ENCODE results near the gene VSNL1. TPM values are rescaled to one million over a fixed set of nuclear protein-coding genes. Genes with fewer than 3 reads are reported as not detected.

Gene VSNL1
- polyA plus RNA-seq, 1 of the 3 experiments (the other 2 are of a cell fraction) = 1.3 TPM

- TF ChIP-seq, protein P1, sequence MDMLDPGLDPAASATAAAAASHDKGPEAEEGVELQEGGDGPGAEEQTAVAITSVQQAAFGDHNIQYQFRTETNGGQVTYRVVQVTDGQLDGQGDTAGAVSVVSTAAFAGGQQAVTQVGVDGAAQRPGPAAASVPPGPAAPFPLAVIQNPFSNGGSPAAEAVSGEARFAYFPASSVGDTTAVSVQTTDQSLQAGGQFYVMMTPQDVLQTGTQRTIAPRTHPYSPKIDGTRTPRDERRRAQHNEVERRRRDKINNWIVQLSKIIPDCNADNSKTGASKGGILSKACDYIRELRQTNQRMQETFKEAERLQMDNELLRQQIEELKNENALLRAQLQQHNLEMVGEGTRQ (IDR thresholded peaks at IDR 0.05; ENCODE audit: borderline replicate concordance, low read depth, low read length) = no peak
- no peak for TF ChIP-seq REST (IDR thresholded peaks at IDR 0.05; ENCODE audit: low read depth, low read length)
- no peak for TF ChIP-seq RXRA (IDR thresholded peaks at IDR 0.05; ENCODE audit: borderline replicate concordance, low read depth)
- TF ChIP-seq EZH2phosphoT487 (IDR thresholded peaks at IDR 0.05; ENCODE audit: borderline replicate concordance, low read depth) = no peak
- TF ChIP-seq NFIC (IDR thresholded peaks at IDR 0.05; ENCODE audit: borderline replicate concordance) = no peak
- no peak for TF ChIP-seq CTCF (IDR thresholded peaks at IDR 0.05)
Measured at GRCh38 chr2:17539611-17540092, 844 bp upstream of the VSNL1 start (continued).

DNA sequence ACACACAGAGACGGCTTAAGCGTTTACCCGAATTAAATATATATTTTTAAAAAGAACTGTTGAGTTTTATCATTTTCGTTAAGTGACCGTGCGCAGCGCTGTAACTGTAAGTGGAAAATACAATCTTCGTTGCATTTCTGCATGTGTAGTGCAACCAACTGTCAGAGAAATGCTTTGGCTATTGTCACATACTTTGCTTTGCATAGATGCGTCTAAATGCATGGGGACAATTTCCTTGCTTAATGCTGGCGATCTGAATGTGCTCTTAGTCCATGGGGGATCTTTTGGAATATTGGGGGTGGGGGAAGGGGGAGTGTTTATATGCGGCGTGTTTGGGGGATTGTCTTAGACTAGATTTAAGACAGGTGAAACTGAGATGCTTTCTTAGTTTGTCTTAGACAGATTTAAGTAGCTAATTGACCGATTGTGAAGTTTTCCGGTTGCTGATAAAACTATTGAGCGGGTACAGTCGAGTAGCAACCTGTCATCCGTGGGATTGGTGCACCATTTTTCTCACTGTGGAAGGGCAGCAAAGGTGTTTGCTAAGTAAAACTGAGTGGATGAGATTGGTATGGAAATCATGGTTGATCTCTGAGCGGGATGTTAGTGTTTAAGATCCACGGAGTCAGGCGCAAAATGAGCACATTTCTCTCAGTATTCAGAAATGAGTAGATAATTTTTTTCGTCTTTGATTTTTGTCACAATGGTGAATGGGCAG, 476 bp downstream of the VSNL1 start:
- CTCF ChIA-PET = interaction anchor here (0.8 to 3.1 kb wide), 7 partner anchors 9 to 767 kb away, joined by 3 to 16 read pairs (median 4); no protein-coding TSS in a partner anchor
- H3K9ac ChIP-seq = no peak overlapping the region

More for the DNA sequence above, 476 bp downstream of the VSNL1 start:
- H3K79me2 ChIP-seq (ENCODE audit: insufficient read depth) = no peaks in the 10 kb centered on the region
- no peaks in the 10 kb centered on the region for H3K9me3 ChIP-seq
- POLR2A ChIA-PET = interaction anchor here (0.5 to 1.1 kb wide), 3 partner anchors 19 to 293 kb away, joined by 3 to 4 read pairs (median 3); no protein-coding TSS in a partner anchor
- H3K4me1 ChIP-seq (ENCODE audit: control insufficient read depth in 1 of 2, insufficient read depth in 2 of 2, low read depth in 1 of 2, low read length in 1 of 2) = peaks cover 0 to 25% of the 10 kb centered on the region in 2 experiments; a peak in 2 of 4 replicates
- H4K20me1 ChIP-seq (ENCODE audit: insufficient read depth) = no peaks in the 10 kb centered on the region
- no peaks in the 10 kb centered on the region for H3K36me3 ChIP-seq (replicated peaks in 1 of 2; ENCODE audit: control insufficient read depth in 1 of 2, insufficient read depth in 2 of 2, low read length in 1 of 2)
- peak overlapping the region; percentile 62 to 74 for H3K4me3 ChIP-seq (ENCODE audit: low read depth in 2 of 2, low read length in 1 of 2)
- peak overlapping the region; percentile 92 for H3K4me2 ChIP-seq
- DNase-seq = peak; percentile 11
- TF ChIP-seq MXI1 (IDR thresholded peaks at IDR 0.05; ENCODE audit: low read depth, low read length) (peak; percentile 82), MEF2A (IDR thresholded peaks at IDR 0.05; ENCODE audit: borderline replicate concordance, low read depth) (no peak), YY1 (IDR thresholded peaks at IDR 0.05; ENCODE audit: low read depth) (no peak), ELF1 (IDR thresholded peaks at IDR 0.05) (no peak)
- TF ChIP-seq, protein P2, sequence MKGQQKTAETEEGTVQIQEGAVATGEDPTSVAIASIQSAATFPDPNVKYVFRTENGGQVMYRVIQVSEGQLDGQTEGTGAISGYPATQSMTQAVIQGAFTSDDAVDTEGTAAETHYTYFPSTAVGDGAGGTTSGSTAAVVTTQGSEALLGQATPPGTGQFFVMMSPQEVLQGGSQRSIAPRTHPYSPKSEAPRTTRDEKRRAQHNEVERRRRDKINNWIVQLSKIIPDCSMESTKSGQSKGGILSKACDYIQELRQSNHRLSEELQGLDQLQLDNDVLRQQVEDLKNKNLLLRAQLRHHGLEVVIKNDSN (IDR thresholded peaks at IDR 0.05; ENCODE audit: borderline replicate concordance, low read depth) = no peak
- 4% methylated on average over 21 of the region's 21 CpGs for WGBS (ENCODE audit: low lambda C conversion rate)
- peaks cover 7% of the 10 kb centered on the region for H3F3A ChIP-seq (replicated peaks; ENCODE audit: insufficient read depth)
- H3K27ac ChIP-seq (ENCODE audit: low read depth in 2 of 2, low read length in 1 of 2) = peak overlapping the region in 1 of 2 experiments; percentile 55; a peak in 1 of 4 replicates
- no peaks in the 10 kb centered on the region for H3K9me2 ChIP-seq
- H3K27me3 ChIP-seq (ENCODE audit: insufficient read depth) = peaks cover 19% of the 10 kb centered on the region; the same call in 1 of the 2 replicates
- H2AFZ ChIP-seq (ENCODE audit: low read depth) = peak overlapping the region; percentile 89

Data from SK-N-SH (cell line).